KMS-11 (cell line): ENCODE data around the gene CBR1.

Experiments
- H2AFZ ChIP-seq: fragments of 200-600 bp; sonication (generic); 2 replicates; pipeline ENCODE4 v1.6.1; 2016; ENCODE audit warnings: antibody characterized with exemption, mixed run types, low read depth
- H3K27ac ChIP-seq: fragments of 200-600 bp; sonication (generic); 2 replicates; pipeline ENCODE4 v1.6.1; 2016; ENCODE audit warnings: mild to moderate bottlenecking, mixed run types
- H3K27me3 ChIP-seq: fragments of 200-600 bp; sonication (generic); 2 replicates; pipeline ENCODE4 v1.6.1; 2017; ENCODE audit warnings: mild to moderate bottlenecking, low read depth, mixed run types, moderate library complexity; ENCODE audit not compliant: insufficient read depth
- H3K36me3 ChIP-seq: fragments of 200-600 bp; sonication (generic); 2 replicates; pipeline ENCODE4 v1.6.1; 2017; ENCODE audit warnings: mild to moderate bottlenecking, mixed run types; ENCODE audit not compliant: insufficient read depth
- H3K4me1 ChIP-seq: fragments of 200-600 bp; sonication (generic); 2 replicates; pipeline ENCODE4 v1.6.1; 2016; ENCODE audit warnings: mild to moderate bottlenecking, low read depth, mixed run types; ENCODE audit not compliant: poor library complexity, severe bottlenecking
- H3K4me2 ChIP-seq: fragments of 200-600 bp; sonication (generic); 2 replicates; pipeline ENCODE4 v1.7.0; 2016; ENCODE audit warnings: mild to moderate bottlenecking, mixed run types
- H3K4me3 ChIP-seq: fragments of 200-600 bp; sonication (generic); IDR thresholded peaks from 2 replicates; pipeline ENCODE4 v1.6.1; 2017; ENCODE audit warnings: low read depth, low read length, mixed read lengths; ENCODE audit not compliant: insufficient read depth
- H3K79me2 ChIP-seq: fragments of 200-600 bp; sonication (generic); 2 replicates; pipeline ENCODE4 v1.6.1; 2016; ENCODE audit warnings: low read depth, mixed run types; ENCODE audit not compliant: insufficient read depth
- H3K9ac ChIP-seq: fragments of 200-600 bp; sonication (generic); 2 replicates; pipeline ENCODE4 v1.6.1; 2016; ENCODE audit warnings: mild to moderate bottlenecking, mixed run types
- H4K20me1 ChIP-seq: fragments of 200-600 bp; sonication (generic); 2 replicates; pipeline ENCODE4 v1.6.1; 2016; ENCODE audit warnings: mild to moderate bottlenecking, mixed run types; ENCODE audit not compliant: insufficient read depth
- TF ChIP-seq, protein P1 (sequence below): fragments of 200-600 bp; sonication (generic); conservative IDR thresholded peaks from 2 replicates; pipeline ENCODE4 v1.6.1; 2017; ENCODE audit warnings: low read depth, mild to moderate bottlenecking, antibody characterized with exemption, low read length, moderate library complexity, mixed read lengths

The CBR1 gene

DNA sequence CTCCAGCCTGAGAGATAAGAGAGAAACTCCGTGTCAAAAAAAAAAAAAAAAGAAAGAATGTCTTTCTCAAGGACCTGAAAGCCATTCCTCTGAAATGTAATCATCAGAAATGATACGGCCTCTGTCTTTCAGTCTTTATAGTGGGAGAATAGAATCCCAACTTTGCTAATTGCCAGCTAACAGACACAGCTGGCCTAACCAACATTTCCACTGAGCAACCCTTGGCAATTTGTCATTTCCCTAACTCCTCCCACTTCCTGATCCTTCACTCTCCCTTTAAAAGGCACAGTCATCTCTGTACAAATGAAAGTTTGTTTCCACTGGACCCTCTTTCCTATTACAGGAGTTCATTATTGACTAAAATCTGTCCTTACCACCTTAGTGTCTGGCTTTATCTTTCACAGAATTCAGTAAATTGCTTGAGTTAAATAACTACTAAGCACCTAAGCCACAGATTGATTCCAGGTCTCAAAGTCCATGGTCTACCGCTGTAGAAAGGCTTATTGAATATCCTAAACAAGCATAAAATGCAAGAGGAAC lies 4.3 kb upstream of the CBR1 start:
- no peak overlapping the region for H3K4me2 ChIP-seq
- H3K27ac ChIP-seq = no peak overlapping the region

DNA sequence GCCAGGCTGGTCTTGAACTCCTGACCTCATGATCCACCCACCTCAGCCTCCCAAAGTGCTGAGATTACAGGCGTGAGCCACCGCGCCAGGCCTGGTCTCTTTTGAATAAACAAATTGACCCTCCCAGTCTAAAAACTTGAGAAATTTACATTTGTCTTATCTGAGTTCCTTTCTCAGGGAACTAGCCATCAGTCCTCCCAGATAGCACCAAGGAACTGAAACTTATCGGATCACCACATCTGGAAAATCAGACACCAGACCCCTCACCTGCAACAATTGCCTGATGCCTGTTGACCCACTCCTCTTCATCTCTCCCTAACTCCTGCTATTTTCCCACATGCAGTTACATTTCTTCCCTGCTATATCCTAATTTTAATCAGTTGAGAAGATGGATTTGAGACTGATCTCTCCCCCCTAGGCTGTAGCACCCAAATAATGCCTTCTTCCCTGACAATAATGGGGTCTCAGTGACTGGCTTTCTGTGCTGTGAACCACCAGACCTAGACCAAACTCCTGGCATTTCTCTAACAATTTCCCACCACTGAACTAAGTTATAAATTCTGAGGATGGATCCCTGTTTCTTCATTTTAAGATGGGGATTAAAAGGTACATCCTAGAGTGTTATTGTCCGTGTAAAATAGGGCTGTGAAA lies 951 bp upstream of the CBR1 start:
- H3K27ac ChIP-seq = no peak overlapping the region
- H4K20me1 ChIP-seq = no peaks in the 10 kb centered on the region
- H3K79me2 ChIP-seq = no peaks in the 10 kb centered on the region
- H3K36me3 ChIP-seq = no peaks in the 10 kb centered on the region
- no peak overlapping the region for H2AFZ ChIP-seq
- TF ChIP-seq, protein P1, sequence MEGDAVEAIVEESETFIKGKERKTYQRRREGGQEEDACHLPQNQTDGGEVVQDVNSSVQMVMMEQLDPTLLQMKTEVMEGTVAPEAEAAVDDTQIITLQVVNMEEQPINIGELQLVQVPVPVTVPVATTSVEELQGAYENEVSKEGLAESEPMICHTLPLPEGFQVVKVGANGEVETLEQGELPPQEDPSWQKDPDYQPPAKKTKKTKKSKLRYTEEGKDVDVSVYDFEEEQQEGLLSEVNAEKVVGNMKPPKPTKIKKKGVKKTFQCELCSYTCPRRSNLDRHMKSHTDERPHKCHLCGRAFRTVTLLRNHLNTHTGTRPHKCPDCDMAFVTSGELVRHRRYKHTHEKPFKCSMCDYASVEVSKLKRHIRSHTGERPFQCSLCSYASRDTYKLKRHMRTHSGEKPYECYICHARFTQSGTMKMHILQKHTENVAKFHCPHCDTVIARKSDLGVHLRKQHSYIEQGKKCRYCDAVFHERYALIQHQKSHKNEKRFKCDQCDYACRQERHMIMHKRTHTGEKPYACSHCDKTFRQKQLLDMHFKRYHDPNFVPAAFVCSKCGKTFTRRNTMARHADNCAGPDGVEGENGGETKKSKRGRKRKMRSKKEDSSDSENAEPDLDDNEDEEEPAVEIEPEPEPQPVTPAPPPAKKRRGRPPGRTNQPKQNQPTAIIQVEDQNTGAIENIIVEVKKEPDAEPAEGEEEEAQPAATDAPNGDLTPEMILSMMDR = no peak
- no peaks in the 10 kb centered on the region for H3K4me1 ChIP-seq
- H3K4me2 ChIP-seq = no peak overlapping the region
- H3K27me3 ChIP-seq = no peaks in the 10 kb centered on the region
- no peak overlapping the region for H3K9ac ChIP-seq
- H3K4me3 ChIP-seq = no peak overlapping the region

More for the DNA sequence above, 4.3 kb upstream of the CBR1 start:
- TF ChIP-seq, protein P1 = no peak
- Histone ChIP-seq H3K4me3 (no peak overlapping the region), H3K79me2 (no peaks in the 10 kb centered on the region), H4K20me1 (no peaks in the 10 kb centered on the region), H3K4me1 (peaks cover 5% of the 10 kb centered on the region), H3K27me3 (no peaks in the 10 kb centered on the region), H2AFZ (no peak overlapping the region), H3K9ac (no peak overlapping the region), H3K36me3 (no peaks in the 10 kb centered on the region)

DNA sequence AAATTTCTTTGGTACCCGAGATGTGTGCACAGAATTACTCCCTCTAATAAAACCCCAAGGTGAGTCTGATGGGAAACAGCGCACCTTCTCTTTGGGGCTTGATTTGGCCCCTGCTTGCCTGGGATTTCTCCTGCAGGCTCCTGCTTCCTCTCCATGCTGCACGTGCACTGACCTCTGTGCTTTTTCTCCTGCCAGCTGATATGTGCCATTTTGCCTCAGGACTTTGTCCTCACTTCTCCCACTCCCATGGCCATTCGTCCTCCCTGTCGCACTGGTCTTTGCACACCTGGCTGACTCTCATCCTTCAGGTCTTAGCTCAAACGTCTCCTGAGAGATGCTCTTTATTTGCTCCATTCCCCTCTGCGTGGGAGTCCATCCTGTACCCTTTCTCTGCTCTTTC lies 1.2 kb downstream of the CBR1 start:
- Histone ChIP-seq H2AFZ (no peak overlapping the region), H3K4me1 (no peaks in the 10 kb centered on the region), H3K9ac (no peak overlapping the region), H3K27me3 (no peaks in the 10 kb centered on the region), H4K20me1 (no peaks in the 10 kb centered on the region), H3K27ac (no peak overlapping the region), H3K4me2 (no peak overlapping the region), H3K4me3 (no peak overlapping the region), H3K36me3 (no peaks in the 10 kb centered on the region), H3K79me2 (no peaks in the 10 kb centered on the region)
- TF ChIP-seq, protein P1 = no peak

DNA sequence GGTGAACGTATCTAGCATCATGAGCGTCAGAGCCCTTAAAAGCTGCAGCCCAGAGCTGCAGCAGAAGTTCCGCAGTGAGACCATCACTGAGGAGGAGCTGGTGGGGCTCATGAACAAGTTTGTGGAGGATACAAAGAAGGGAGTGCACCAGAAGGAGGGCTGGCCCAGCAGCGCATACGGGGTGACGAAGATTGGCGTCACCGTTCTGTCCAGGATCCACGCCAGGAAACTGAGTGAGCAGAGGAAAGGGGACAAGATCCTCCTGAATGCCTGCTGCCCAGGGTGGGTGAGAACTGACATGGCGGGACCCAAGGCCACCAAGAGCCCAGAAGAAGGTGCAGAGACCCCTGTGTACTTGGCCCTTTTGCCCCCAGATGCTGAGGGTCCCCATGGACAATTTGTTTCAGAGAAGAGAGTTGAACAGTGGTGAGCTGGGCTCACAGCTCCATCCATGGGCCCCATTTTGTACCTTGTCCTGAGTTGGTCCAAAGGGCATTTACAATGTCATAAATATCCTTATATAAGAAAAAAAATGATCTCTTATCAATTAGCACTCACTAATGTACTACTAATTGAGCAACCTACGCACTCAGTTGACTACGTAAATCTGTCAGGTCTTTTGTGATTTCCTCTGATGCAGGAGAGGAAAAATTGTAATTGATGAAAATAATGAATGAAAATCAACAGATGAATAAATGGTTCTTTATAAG lies 2.8 kb downstream of the CBR1 start:
- H3K27ac ChIP-seq = no peak overlapping the region
- peaks cover 15% of the 10 kb centered on the region for H3K4me1 ChIP-seq
- no peaks in the 10 kb centered on the region for H3K79me2 ChIP-seq
- TF ChIP-seq, protein P1 = no peak
- no peaks in the 10 kb centered on the region for H4K20me1 ChIP-seq
- H2AFZ ChIP-seq = no peak overlapping the region
- H3K27me3 ChIP-seq = no peaks in the 10 kb centered on the region
- no peak overlapping the region for H3K4me2 ChIP-seq
- no peak overlapping the region for H3K4me3 ChIP-seq
- no peaks in the 10 kb centered on the region for H3K36me3 ChIP-seq
- H3K9ac ChIP-seq = no peak overlapping the region
